Hepatocyte (in vitro differentiated cells): Measurements from ENCODE around the gene ZEB1. TPM values are rescaled to one million over a fixed set of nuclear protein-coding genes. Genes with fewer than 3 reads are reported as not detected.

Experiments used
- DNase-seq: peaks from one replicate; pipeline ENCODE4 v3.0.0-alpha.2; 2016; ENCODE audit warnings: low spot score
- H2AFZ ChIP-seq: fragments of 200-600 bp; sonication (generic); 2 replicates; pipeline ENCODE4 v1.6.0; 2016; ENCODE audit warnings: antibody characterized with exemption, mild to moderate bottlenecking
- H3K27ac ChIP-seq: fragments of 200-600 bp; sonication (generic); 2 replicates; pipeline ENCODE4 v1.5.1; 2016; ENCODE audit warnings: mild to moderate bottlenecking
- H3K27me3 ChIP-seq: fragments of 200-600 bp; sonication (generic); 2 replicates; pipeline ENCODE4 v1.6.1; 2016
- H3K36me3 ChIP-seq: fragments of 200-600 bp; sonication (generic); replicated peaks from 2 replicates; pipeline ENCODE4 v1.5.1; 2016; ENCODE audit warnings: low read depth; ENCODE audit not compliant: insufficient read depth
- H3K4me1 ChIP-seq: fragments of 200-600 bp; sonication (generic); 2 replicates; pipeline ENCODE4 v1.5.1; 2016; ENCODE audit warnings: mild to moderate bottlenecking, moderate library complexity; ENCODE audit not compliant: insufficient read depth
- H3K4me2 ChIP-seq: fragments of 200-600 bp; sonication (generic); 2 replicates; pipeline ENCODE4 v1.6.0; 2016
- H3K4me3 ChIP-seq: fragments of 200-600 bp; sonication (generic); 2 replicates; pipeline ENCODE4 v1.5.1; 2016; ENCODE audit warnings: mild to moderate bottlenecking
- H3K79me2 ChIP-seq: fragments of 200-600 bp; sonication (generic); 2 replicates; pipeline ENCODE4 v1.6.0; 2017; ENCODE audit warnings: mild to moderate bottlenecking
- H3K9me2 ChIP-seq: fragments of 200-600 bp; sonication (generic); replicated peaks from 2 replicates; pipeline ENCODE4 v1.6.0; 2017; ENCODE audit warnings: mild to moderate bottlenecking; ENCODE audit not compliant: insufficient read depth
- H3K9me3 ChIP-seq: fragments of 200-600 bp; sonication (generic); 2 replicates; pipeline ENCODE4 v1.5.1; 2016; ENCODE audit warnings: low read depth, mild to moderate bottlenecking
- H4K20me1 ChIP-seq: fragments of 200-600 bp; sonication (generic); 2 replicates; pipeline ENCODE4 v1.6.0; 2016; ENCODE audit warnings: mild to moderate bottlenecking; ENCODE audit not compliant: insufficient read depth, poor library complexity, severe bottlenecking
- EZH2 ChIP-seq: fragments of 200-600 bp; sonication (generic); IDR thresholded peaks from 2 replicates; pipeline ENCODE4 v1.6.1; 2016; ENCODE audit warnings: antibody characterized with exemption, mild to moderate bottlenecking, borderline replicate concordance
- EZH2phosphoT487 ChIP-seq: fragments of 200-600 bp; sonication (generic); IDR thresholded peaks from one replicate; pipeline ENCODE4 v1.6.1; 2018; ENCODE audit warnings: antibody characterized with exemption, mild to moderate bottlenecking, low read depth, moderate library complexity; ENCODE audit not compliant: unreplicated experiment, severe bottlenecking
- WGBS: methylation state at CpG from one replicate; pipeline ENCODE4 v1.1.6; 2016; ENCODE audit warnings: low lambda C conversion rate; ENCODE audit errors: missing lambda C conversion rate; 5-methylcytosine and 5-hydroxymethylcytosine counted together
- polyA plus RNA-seq: library from polyadenylated mRNA; unstranded; fragments of >200 nt; fragmentation: Nextera tagmentation; extraction: Ambion mirVana; gene quantifications from 2 replicates; pipeline ENCODE4 v1.2.1, GENCODE V29; 2016
- total RNA-seq: library from RNA; depleted of rRNA; stranded (reverse); fragments of >200 nt; gene quantifications from 2 replicates; pipeline ENCODE4 v1.2.3, GENCODE V29; 2014
- TF ChIP-seq, protein P1 (sequence below): fragments of 200-600 bp; sonication (generic); IDR thresholded peaks from 2 replicates; pipeline ENCODE4 v1.5.1; 2016; ENCODE audit warnings: antibody characterized with exemption, mild to moderate bottlenecking; ENCODE audit not compliant: poor library complexity

Gene ZEB1
- total and polyA plus RNA-seq, 2 experiments from 2014 or later, result 13.6 to 14.3 TPM

DNA sequence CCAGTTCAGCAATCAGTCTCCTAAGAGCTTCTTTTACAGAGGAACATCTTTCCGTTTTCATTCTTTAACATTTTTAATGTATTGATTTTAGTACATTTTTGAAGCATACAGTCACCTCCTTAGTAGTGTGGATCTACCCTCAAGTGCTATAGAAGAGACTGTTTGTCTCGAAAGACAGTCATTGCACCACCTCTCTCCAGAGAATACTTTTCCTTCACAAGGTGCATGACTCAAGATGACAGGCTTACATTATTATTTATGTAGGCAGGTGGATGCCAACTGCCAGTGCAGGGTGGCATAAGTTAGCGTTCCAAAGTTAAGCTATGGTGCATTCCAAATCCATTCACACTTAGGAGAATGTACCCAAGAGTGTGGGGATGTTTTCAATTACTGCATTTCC, 71.8 kb downstream of the ZEB1 start:
- Histone ChIP-seq H4K20me1 (no peaks in the 10 kb centered on the region), H3K4me1 (no peaks in the 10 kb centered on the region), H2AFZ (no peak overlapping the region), H3K4me2 (no peak overlapping the region), H3K9me2 (no peaks in the 10 kb centered on the region), H3K4me3 (no peak overlapping the region), H3K79me2 (no peaks in the 10 kb centered on the region), H3K9me3 (no peaks in the 10 kb centered on the region), H3K27me3 (no peaks in the 10 kb centered on the region), H3K27ac (no peak overlapping the region), H3K36me3 (no peaks in the 10 kb centered on the region)
- DNase-seq, result no peak
- TF ChIP-seq EZH2 (no peak), EZH2phosphoT487 (no peak)
- TF ChIP-seq, protein P1, sequence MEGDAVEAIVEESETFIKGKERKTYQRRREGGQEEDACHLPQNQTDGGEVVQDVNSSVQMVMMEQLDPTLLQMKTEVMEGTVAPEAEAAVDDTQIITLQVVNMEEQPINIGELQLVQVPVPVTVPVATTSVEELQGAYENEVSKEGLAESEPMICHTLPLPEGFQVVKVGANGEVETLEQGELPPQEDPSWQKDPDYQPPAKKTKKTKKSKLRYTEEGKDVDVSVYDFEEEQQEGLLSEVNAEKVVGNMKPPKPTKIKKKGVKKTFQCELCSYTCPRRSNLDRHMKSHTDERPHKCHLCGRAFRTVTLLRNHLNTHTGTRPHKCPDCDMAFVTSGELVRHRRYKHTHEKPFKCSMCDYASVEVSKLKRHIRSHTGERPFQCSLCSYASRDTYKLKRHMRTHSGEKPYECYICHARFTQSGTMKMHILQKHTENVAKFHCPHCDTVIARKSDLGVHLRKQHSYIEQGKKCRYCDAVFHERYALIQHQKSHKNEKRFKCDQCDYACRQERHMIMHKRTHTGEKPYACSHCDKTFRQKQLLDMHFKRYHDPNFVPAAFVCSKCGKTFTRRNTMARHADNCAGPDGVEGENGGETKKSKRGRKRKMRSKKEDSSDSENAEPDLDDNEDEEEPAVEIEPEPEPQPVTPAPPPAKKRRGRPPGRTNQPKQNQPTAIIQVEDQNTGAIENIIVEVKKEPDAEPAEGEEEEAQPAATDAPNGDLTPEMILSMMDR, result no peak
- 91% methylated on average over 3 of the region's 3 CpGs for WGBS

DNA sequence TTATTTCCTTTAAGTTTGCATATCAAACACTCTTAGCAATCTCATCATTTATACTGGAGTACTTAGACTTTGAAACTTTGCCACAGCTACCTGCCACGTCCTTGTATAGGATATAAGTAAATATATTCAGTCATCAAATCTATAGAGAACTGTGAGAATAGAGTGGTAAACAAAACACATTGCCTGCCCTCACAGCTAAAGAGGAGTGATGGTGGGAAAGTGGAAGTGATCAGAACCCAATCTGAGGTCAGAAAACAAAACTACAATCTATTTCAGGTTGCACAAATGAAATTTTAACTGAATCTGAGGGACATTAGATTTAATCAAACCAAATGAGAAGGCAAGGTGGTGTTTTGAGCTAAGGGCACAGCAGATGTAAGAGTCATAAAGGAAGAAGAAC, 74.8 kb downstream of the ZEB1 start:
- H2AFZ ChIP-seq, result no peak overlapping the region
- H3K4me3 ChIP-seq, result no peak overlapping the region
- no peak overlapping the region for H3K4me2 ChIP-seq
- H4K20me1 ChIP-seq, result no peaks in the 10 kb centered on the region
- no peaks in the 10 kb centered on the region for H3K4me1 ChIP-seq
- TF ChIP-seq EZH2 (no peak), EZH2phosphoT487 (no peak)
- H3K79me2 ChIP-seq, result no peaks in the 10 kb centered on the region
- no peaks in the 10 kb centered on the region for H3K9me3 ChIP-seq
- WGBS, result 71% methylated on average over 1 of the region's 1 CpG
- H3K27ac ChIP-seq, result no peak overlapping the region
- H3K36me3 ChIP-seq, result no peaks in the 10 kb centered on the region
- DNase-seq, result no peak
- H3K9me2 ChIP-seq, result no peaks in the 10 kb centered on the region
- H3K27me3 ChIP-seq, result no peaks in the 10 kb centered on the region

DNA sequence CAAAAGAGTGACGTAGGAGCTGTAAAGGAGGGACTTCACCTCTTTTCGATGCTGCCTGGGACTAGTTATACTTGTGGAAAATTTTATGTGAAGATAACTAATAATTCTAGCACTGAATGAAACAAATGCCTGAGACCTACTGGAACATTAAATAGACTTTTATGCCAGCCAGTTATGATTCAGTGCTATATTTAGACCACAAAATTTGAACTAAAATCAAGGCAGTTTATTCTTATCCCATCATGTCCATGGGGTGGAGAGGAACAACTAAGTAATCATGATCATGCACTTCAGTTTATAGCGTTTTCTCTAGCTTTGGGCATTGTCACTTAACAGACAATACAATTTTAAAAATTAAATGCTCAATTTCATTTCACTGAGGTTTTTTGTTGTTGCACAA, 76.7 kb downstream of the ZEB1 start:
- Histone ChIP-seq H3K9me3 (no peaks in the 10 kb centered on the region), H3K36me3 (no peaks in the 10 kb centered on the region), H3K9me2 (no peaks in the 10 kb centered on the region), H3K4me3 (no peak overlapping the region), H3K4me1 (no peaks in the 10 kb centered on the region), H2AFZ (no peak overlapping the region), H4K20me1 (no peaks in the 10 kb centered on the region), H3K27ac (no peak overlapping the region), H3K27me3 (no peaks in the 10 kb centered on the region), H3K79me2 (no peaks in the 10 kb centered on the region), H3K4me2 (no peak overlapping the region)
- TF ChIP-seq EZH2phosphoT487, result no peak
- TF ChIP-seq EZH2, result no peak
- TF ChIP-seq, protein P1, result no peak
- no peak for DNase-seq
- 79% methylated on average over 3 of the region's 3 CpGs for WGBS

DNA sequence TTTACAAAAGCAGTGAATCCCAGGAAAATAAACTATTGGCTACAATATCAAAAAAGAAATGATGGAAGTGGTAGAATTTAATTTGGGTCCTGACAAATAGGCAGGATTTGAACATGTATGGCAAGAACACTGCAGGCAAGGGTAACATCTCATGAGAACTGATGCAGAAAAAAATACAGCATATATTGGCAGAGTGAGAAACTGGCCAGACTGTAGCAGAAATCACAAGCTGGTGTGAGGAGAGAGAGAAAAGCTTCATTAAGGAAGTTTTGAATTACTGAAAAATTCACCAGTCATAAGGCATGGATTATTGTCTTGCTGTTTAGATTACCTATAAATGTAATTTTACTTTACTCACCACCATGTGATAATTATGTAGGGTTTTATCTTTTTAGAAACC, 77.4 kb downstream of the ZEB1 start:
- H3K9me3 ChIP-seq, result no peaks in the 10 kb centered on the region
- H3K27ac ChIP-seq, result no peak overlapping the region
- H3K79me2 ChIP-seq, result no peaks in the 10 kb centered on the region
- no peak overlapping the region for H3K4me2 ChIP-seq
- H2AFZ ChIP-seq, result no peak overlapping the region
- no peaks in the 10 kb centered on the region for H3K9me2 ChIP-seq
- no peaks in the 10 kb centered on the region for H3K36me3 ChIP-seq
- H3K4me1 ChIP-seq, result no peaks in the 10 kb centered on the region
- no peak for DNase-seq
- no peaks in the 10 kb centered on the region for H4K20me1 ChIP-seq
- H3K4me3 ChIP-seq, result no peak overlapping the region
- TF ChIP-seq EZH2phosphoT487, result no peak
- no peaks in the 10 kb centered on the region for H3K27me3 ChIP-seq

DNA sequence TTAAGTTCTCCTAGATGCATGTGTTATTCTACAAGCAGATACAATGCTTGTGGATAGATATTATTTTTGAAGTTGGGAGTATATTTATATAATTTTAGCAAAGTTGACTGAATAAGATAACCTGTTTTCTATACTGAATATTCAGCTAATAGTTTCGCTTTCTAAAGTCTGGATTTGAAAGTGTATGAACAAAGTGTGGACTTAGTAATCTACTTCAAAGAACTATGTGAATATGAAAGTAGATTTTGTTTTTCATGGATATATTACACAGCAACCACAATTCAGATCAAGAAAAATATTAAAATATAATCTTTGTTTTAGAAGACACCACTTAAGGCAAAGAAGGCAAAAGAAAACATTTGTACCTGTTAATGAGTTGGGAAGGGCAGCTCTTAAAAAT, 78.8 kb downstream of the ZEB1 start:
- WGBS, result 100% methylated on average over 1 of the region's 1 CpG
- Histone ChIP-seq H3K27ac (no peak overlapping the region), H3K4me3 (no peak overlapping the region), H2AFZ (no peak overlapping the region), H3K36me3 (no peaks in the 10 kb centered on the region), H3K4me2 (no peak overlapping the region), H4K20me1 (no peaks in the 10 kb centered on the region), H3K9me3 (no peaks in the 10 kb centered on the region), H3K27me3 (no peaks in the 10 kb centered on the region), H3K4me1 (peaks cover 11% of the 10 kb centered on the region), H3K9me2 (no peaks in the 10 kb centered on the region), H3K79me2 (no peaks in the 10 kb centered on the region)
- DNase-seq, result no peak
- TF ChIP-seq EZH2phosphoT487 (no peak), EZH2 (no peak)
- TF ChIP-seq, protein P1, result no peak
